HEK293 (cell line): ENCODE results near the gene OBSCN.

Experiments
- CTCF ChIA-PET: fragments of 350-600 bp; formaldehyde crosslinking; extraction: SDS; loops from one replicate; lab custom pipeline; 2021; ENCODE audit warnings: antibody characterized with exemption; lab: Yijun Ruan, JAX
- POLR2A ChIA-PET: fragments of 300-600 bp; formaldehyde crosslinking; extraction: SDS; loops from one replicate; lab custom pipeline; 2020; ENCODE audit warnings: antibody characterized with exemption, inconsistent platforms; lab: Yijun Ruan, JAX
- H3K27ac ChIP-seq: fragments of 200-500 bp; sonication (Bioruptor generic); 2 replicates; pipeline ENCODE4 v1.5.1; 2014; ENCODE audit warnings: low read depth, low read length, control low read depth, inconsistent platforms; ENCODE audit errors: extremely low read depth
- H3K36me3 ChIP-seq, 2 experiments: fragments of 200-500 bp in 1 of 2; sonication (Bioruptor generic) in 1 of 2; 1 replicate in 1 of 2; 2 replicates in 1 of 2; pipeline ENCODE4 v1.5.1; 2014 to 2017; ENCODE audit warnings: inconsistent platforms in 2 of 2, low read length in 2 of 2; ENCODE audit not compliant: control insufficient read depth in 2 of 2, insufficient read depth in 1 of 2
- H3K4me1 ChIP-seq: fragments of 200-500 bp; sonication (Bioruptor generic); 2 replicates; pipeline ENCODE4 v1.5.1; 2014; ENCODE audit warnings: mild to moderate bottlenecking, low read length, inconsistent platforms; ENCODE audit not compliant: control insufficient read depth, insufficient read depth
- H3K4me3 ChIP-seq: 2 replicates; pipeline ENCODE4 v1.5.1; 2011; ENCODE audit warnings: low read depth, mild to moderate bottlenecking, control low read depth, low read length, moderate library complexity
- H3K9me3 ChIP-seq: fragments of 200-500 bp; sonication (Bioruptor generic); 2 replicates; pipeline ENCODE4 v1.5.1; 2014; ENCODE audit warnings: low read depth, low read length, inconsistent platforms; ENCODE audit not compliant: control insufficient read depth, insufficient read depth
- BCL11B ChIP-seq: fragments of 450-650 bp; formaldehyde crosslinking; IDR thresholded peaks from 2 replicates; pipeline ENCODE4 v1.5.1; 2016; ENCODE audit warnings: low read depth, missing biosample characterization, missing genetic modification characterization
- GLI4 ChIP-seq: fragments of 450-650 bp; formaldehyde crosslinking; IDR thresholded peaks from 2 replicates; pipeline ENCODE4 v1.5.1; 2016; ENCODE audit warnings: missing biosample characterization, missing genetic modification characterization
- GLIS1 ChIP-seq: fragments of 450-650 bp; formaldehyde crosslinking; IDR thresholded peaks from 2 replicates; pipeline ENCODE4 v1.5.1; 2016; ENCODE audit warnings: missing biosample characterization, missing genetic modification characterization
- GLIS2 ChIP-seq: fragments of 450-650 bp; formaldehyde crosslinking; IDR thresholded peaks from 2 replicates; pipeline ENCODE4 v1.5.1; 2016; ENCODE audit warnings: missing biosample characterization, missing genetic modification characterization
- YY2 ChIP-seq: fragments of 450-650 bp; formaldehyde crosslinking; IDR thresholded peaks from 2 replicates; pipeline ENCODE4 v1.5.1; 2016; ENCODE audit warnings: missing biosample characterization, missing genetic modification characterization
- ZBTB1 ChIP-seq: fragments of 450-650 bp; formaldehyde crosslinking; IDR thresholded peaks from 2 replicates; pipeline ENCODE4 v1.5.1; 2016; ENCODE audit warnings: missing biosample characterization, missing genetic modification characterization
- ZNF157 ChIP-seq: fragments of 450-650 bp; formaldehyde crosslinking; IDR thresholded peaks from 2 replicates; pipeline ENCODE4 v1.5.1; 2016; ENCODE audit warnings: missing biosample characterization, missing genetic modification characterization
- ZNF16 ChIP-seq: fragments of 450-650 bp; formaldehyde crosslinking; IDR thresholded peaks from 2 replicates; pipeline ENCODE4 v1.5.1; 2016; ENCODE audit warnings: low read depth, missing biosample characterization, missing genetic modification characterization
- ZNF324 ChIP-seq: fragments of 450-650 bp; formaldehyde crosslinking; IDR thresholded peaks from 2 replicates; pipeline ENCODE4 v1.5.1; 2016; ENCODE audit warnings: missing biosample characterization, missing genetic modification characterization
- ZNF416 ChIP-seq: fragments of 450-650 bp; formaldehyde crosslinking; IDR thresholded peaks from 2 replicates; pipeline ENCODE4 v1.5.1; 2016; ENCODE audit warnings: missing biosample characterization, missing genetic modification characterization
- ZNF501 ChIP-seq: fragments of 450-650 bp; formaldehyde crosslinking; IDR thresholded peaks from 2 replicates; pipeline ENCODE4 v1.5.1; 2016; ENCODE audit warnings: missing biosample characterization, missing genetic modification characterization
- ZNF560 ChIP-seq: fragments of 450-650 bp; formaldehyde crosslinking; IDR thresholded peaks from 2 replicates; pipeline ENCODE4 v1.5.1; 2017; ENCODE audit warnings: missing biosample characterization, missing genetic modification characterization, borderline replicate concordance
- ZNF600 ChIP-seq: fragments of 450-650 bp; formaldehyde crosslinking; IDR thresholded peaks from 2 replicates; pipeline ENCODE4 v1.5.1; 2016; ENCODE audit warnings: missing biosample characterization, missing genetic modification characterization
- ZNF629 ChIP-seq: fragments of 450-650 bp; formaldehyde crosslinking; IDR thresholded peaks from 2 replicates; pipeline ENCODE4 v1.5.1; 2017; ENCODE audit warnings: missing biosample characterization, missing genetic modification characterization
- ZNF747 ChIP-seq: fragments of 450-650 bp; formaldehyde crosslinking; IDR thresholded peaks from 2 replicates; pipeline ENCODE4 v1.5.1; 2016; ENCODE audit warnings: missing biosample characterization, missing genetic modification characterization
- TF ChIP-seq, protein P1 (sequence below): fragments of 450-650 bp; formaldehyde crosslinking; IDR thresholded peaks from 2 replicates; pipeline ENCODE4 v1.5.1; 2017; ENCODE audit warnings: missing biosample characterization, missing genetic modification characterization

OBSCN gene

DNA sequence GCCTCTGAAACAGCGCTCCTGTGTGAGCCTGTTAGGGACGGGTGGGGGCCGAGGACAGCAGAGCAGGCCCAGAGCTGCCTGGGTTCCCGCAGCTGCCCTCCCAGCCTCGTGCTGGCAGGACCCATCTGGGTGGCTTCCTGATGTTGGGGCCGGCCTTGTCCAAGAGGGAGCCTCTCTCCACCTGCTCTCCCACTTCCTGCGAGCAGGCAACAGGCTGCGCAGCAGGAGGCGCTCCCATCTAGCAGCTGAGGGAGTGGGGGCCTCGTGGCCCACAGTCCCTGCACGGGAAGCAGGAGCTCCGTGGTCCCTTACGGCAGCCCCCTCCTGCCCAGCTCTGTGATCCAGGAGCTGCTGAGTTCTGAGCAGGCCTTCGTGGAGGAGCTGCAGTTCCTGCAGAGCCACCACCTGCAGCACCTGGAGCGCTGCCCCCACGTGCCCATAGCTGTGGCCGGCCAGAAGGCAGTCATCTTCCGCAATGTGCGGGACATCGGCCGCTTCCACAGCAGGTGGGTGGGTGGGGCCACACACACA lies 130.7 kb downstream of the OBSCN start:
- Histone ChIP-seq H3K27ac (no peak overlapping the region), H3K4me1 (no peaks in the 10 kb centered on the region), H3K9me3 (no peaks in the 10 kb centered on the region), H3K4me3 (no peak overlapping the region), H3K36me3 (peaks cover 0 to 8% of the 10 kb centered on the region in 2 experiments; a peak in 1 of 3 replicates)
- ChIA-PET POLR2A (no interaction called here), CTCF (no interaction called here)
- no peak for TF ChIP-seq GLI4 (tag by site-specific recombination)
- 0 out of 2 replicates have a peak, but pooled peaks have one; percentile 16 for TF ChIP-seq GLIS2

DNA sequence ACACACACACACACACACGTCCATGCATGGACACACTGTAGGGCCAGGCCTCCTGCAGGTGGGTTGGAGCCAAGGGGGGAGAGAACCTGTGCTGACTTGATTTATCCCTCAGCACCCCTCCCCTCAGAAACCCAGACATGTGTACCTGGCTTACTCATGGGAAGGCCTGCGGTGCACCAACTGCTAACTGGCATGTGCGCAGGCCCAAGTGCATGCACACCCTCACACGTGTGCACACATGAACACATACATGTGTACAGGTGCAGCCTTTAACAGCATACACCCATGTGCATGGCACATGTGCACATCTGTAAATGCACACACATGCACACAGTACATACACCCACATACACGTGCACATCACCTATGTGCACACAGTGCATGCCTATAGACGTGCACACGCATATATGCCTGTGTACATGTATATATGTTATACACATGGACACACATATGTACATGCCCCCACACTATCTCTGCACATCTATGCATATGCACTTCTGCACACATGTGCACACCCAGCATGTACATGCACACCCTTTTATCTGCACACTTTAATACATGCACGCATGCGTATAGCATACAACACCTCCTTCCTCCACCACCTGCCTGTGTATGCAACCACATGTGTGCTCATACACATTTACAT lies 131.3 kb downstream of the OBSCN start:
- no peak overlapping the region for H3K27ac ChIP-seq
- ChIA-PET CTCF (no interaction called here), POLR2A (no interaction called here)
- no peaks in the 10 kb centered on the region for H3K4me1 ChIP-seq
- TF ChIP-seq GLIS1 (no peak), ZNF600 (tag by site-specific recombination) (no peak), ZNF560 (no peak), YY2 (no peak), ZNF747 (tag by site-specific recombination) (no peak), ZNF629 (no peak), ZNF16 (tag by site-specific recombination) (no peak), BCL11B (tag by site-specific recombination) (no peak), ZNF501 (tag by site-specific recombination) (no peak), ZNF324 (tag by site-specific recombination) (no peak), ZNF157 (no peak)
- no peak overlapping the region for H3K4me3 ChIP-seq
- no peaks in the 10 kb centered on the region for H3K9me3 ChIP-seq
- H3K36me3 ChIP-seq: peaks cover 0 to 8% of the 10 kb centered on the region in 2 experiments; a peak in 1 of 3 replicates

- Histone ChIP-seq H3K4me1 (no peaks in the 10 kb centered on the region), H3K9me3 (no peaks in the 10 kb centered on the region), H3K4me3 (no peak overlapping the region), H3K27ac (no peak overlapping the region), H3K36me3 (peaks cover 0 to 8% of the 10 kb centered on the region in 2 experiments; a peak in 1 of 3 replicates)
- CTCF ChIA-PET: interaction anchor here (0.7 to 1.2 kb wide), 2 partner anchors 30 to 119 kb away, joined by 3 read pairs; no protein-coding TSS in a partner anchor
- POLR2A ChIA-PET: no interaction called here
- TF ChIP-seq ZBTB1 (tag by site-specific recombination) (no peak), ZNF600 (tag by site-specific recombination) (no peak), ZNF416 (tag by site-specific recombination) (no peak)
- TF ChIP-seq, protein P1, sequence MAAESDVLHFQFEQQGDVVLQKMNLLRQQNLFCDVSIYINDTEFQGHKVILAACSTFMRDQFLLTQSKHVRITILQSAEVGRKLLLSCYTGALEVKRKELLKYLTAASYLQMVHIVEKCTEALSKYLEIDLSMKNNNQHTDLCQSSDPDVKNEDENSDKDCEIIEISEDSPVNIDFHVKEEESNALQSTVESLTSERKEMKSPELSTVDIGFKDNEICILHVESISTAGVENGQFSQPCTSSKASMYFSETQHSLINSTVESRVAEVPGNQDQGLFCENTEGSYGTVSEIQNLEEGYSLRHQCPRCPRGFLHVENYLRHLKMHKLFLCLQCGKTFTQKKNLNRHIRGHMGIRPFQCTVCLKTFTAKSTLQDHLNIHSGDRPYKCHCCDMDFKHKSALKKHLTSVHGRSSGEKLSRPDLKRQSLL (tag by site-specific recombination): no peak
Observed at GRCh38 chr1:228339766-228340685, 132.2 kb downstream of the OBSCN start.
